Panc1 (cell line): ENCODE data around the gene UPF2. TPM values are rescaled to one million over a fixed set of nuclear protein-coding genes. Genes with fewer than 3 reads are reported as not detected.

ENCODE experiments used
- ATAC-seq: fragments of 200-7000 bp; cut with Tn5 transposase; 2 replicates; pipeline ENCODE4 v1.9.1; 2020; ENCODE audit warnings: mild to moderate bottlenecking, moderate library complexity
- BruUV-seq: library from RNA; stranded (reverse); fragments of 400-500 nt; replicated peaks from 2 replicates; lab custom pipeline; 2021; lab: Mats Ljungman, UMichigan
- CTCF ChIA-PET: fragments of 300-600 bp; sonication (Branson Sonifier 250); formaldehyde crosslinking; loops from one replicate; lab custom pipeline; 2022; ENCODE audit warnings: antibody characterized with exemption; lab: Charles Lee
- POLR2A ChIA-PET: fragments of 300-600 bp; sonication (Branson Sonifier 250); formaldehyde crosslinking; loops from one replicate; lab custom pipeline; 2022; ENCODE audit warnings: antibody characterized with exemption; lab: Charles Lee
- DNase-seq: peaks from one replicate; pipeline ENCODE4 v3.0.0-alpha.2; 2010; ENCODE audit warnings: low read depth, low spot score
- H3K27ac ChIP-seq: 2 replicates; pipeline ENCODE4 v1.5.1; 2011; ENCODE audit warnings: mild to moderate bottlenecking, low read length, inconsistent platforms
- H3K27me3 ChIP-seq: fragments of 200-500 bp; sonication (Bioruptor generic); 2 replicates; pipeline ENCODE4 v1.6.0; 2014; ENCODE audit warnings: low read length, inconsistent platforms; ENCODE audit not compliant: control insufficient read depth, insufficient read depth
- H3K36me3 ChIP-seq: fragments of 200-500 bp; sonication (Bioruptor generic); 2 replicates; pipeline ENCODE4 v1.5.1; 2014; ENCODE audit warnings: inconsistent platforms, mild to moderate bottlenecking, low read length, moderate library complexity; ENCODE audit not compliant: control insufficient read depth, insufficient read depth
- H3K4me1 ChIP-seq: 2 replicates; pipeline ENCODE4 v1.5.1; 2011; ENCODE audit warnings: inconsistent platforms, mild to moderate bottlenecking, low read length, moderate library complexity; ENCODE audit not compliant: control insufficient read depth, insufficient read depth
- H3K4me3 ChIP-seq, 2 experiments: 2 replicates each; pipeline ENCODE4 v1.5.1; 2011 to 2012; ENCODE audit warnings: low read depth in 2 of 2, low read length in 2 of 2, mild to moderate bottlenecking in 2 of 2, inconsistent platforms in 1 of 2, moderate library complexity in 1 of 2
- H3K9me3 ChIP-seq: fragments of 200-500 bp; sonication (Bioruptor generic); 2 replicates; pipeline ENCODE4 v1.5.1; 2014; ENCODE audit warnings: low read depth, mild to moderate bottlenecking, inconsistent platforms, low read length, moderate library complexity; ENCODE audit not compliant: control insufficient read depth, insufficient read depth
- POLR2AphosphoS5 ChIP-seq: IDR thresholded peaks from 2 replicates; pipeline ENCODE4 v1.6.1; 2012; ENCODE audit warnings: mild to moderate bottlenecking, low read depth, low read length, moderate library complexity
- REST ChIP-seq, 2 experiments: IDR thresholded peaks; 2 replicates each; pipeline ENCODE4 v1.6.1; 2011 to 2012; ENCODE audit warnings: low read depth in 2 of 2, control low read depth in 1 of 2, low read length in 1 of 2, mild to moderate bottlenecking in 1 of 2, moderate library complexity in 1 of 2; ENCODE audit not compliant: insufficient read depth in 1 of 2
- SIN3A ChIP-seq: IDR thresholded peaks from 2 replicates; pipeline ENCODE4 v1.6.1; 2012; ENCODE audit warnings: low read depth, mild to moderate bottlenecking, low read length, moderate library complexity, borderline replicate concordance; ENCODE audit not compliant: insufficient read depth
- TCF7L2 ChIP-seq: IDR thresholded peaks from 2 replicates; pipeline ENCODE4 v1.6.1; 2011; ENCODE audit warnings: mild to moderate bottlenecking, low read depth, low read length, inconsistent platforms
- in situ Hi-C: cut with HindIII; loops from 2 replicates; pipeline ENCODE4 v1.10.0; 2016; ENCODE audit warnings: low sequenced_read_pairs, low pct_unique_long_range_greater_than_20kb
- intact Hi-C: fragments of 100-400 bp; cut with micrococcal nuclease; formaldehyde crosslinking; loops from one replicate; pipeline ENCODE4 v1.10.0; 2022; ENCODE audit not compliant: unreplicated experiment
- total RNA-seq: library from RNA; stranded (reverse); gene quantifications from one replicate; pipeline ENCODE4 v1.2.1, GENCODE V29; 2021; ENCODE audit not compliant: unreplicated experiment
- TF ChIP-seq, protein P1 (sequence below): fragments of 450-650 bp; IDR thresholded peaks from 2 replicates; pipeline ENCODE4 v1.5.1; 2017; ENCODE audit warnings: mild to moderate bottlenecking

Gene UPF2
- total RNA-seq, 1 experiment from 2014 or later = 19.1 TPM

DNA sequence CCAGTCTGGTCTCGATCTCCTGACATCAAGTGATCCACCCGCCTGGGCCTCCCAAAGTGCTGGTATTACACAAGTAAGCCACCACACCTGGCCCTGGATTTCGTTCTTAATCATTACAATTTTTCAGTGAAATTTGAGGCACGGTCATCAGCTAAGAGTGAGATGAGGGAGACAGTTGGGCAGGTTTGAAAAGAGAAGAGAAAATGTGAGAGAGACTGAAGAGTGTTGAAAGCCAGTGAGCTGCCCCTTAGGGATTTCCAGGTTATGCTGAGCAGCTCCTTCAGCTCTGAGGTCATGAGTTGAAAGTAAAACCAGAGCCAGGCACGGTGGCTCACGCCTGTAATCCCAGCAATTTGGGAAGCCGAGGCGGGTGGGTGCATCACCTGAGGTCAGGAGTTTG, 5.9 kb upstream of the UPF2 start:
- in situ Hi-C loops = no loop called here
- H3K27me3 ChIP-seq = no peaks in the 10 kb centered on the region
- TF ChIP-seq SIN3A (no peak), TCF7L2 (no peak), POLR2AphosphoS5 (no peak), REST (IDR thresholded peaks at IDR 0.05; ENCODE audit: insufficient read depth in 1 of 2, low read depth in 2 of 2, low read length in 1 of 2) (no peak)
- TF ChIP-seq, protein P1, sequence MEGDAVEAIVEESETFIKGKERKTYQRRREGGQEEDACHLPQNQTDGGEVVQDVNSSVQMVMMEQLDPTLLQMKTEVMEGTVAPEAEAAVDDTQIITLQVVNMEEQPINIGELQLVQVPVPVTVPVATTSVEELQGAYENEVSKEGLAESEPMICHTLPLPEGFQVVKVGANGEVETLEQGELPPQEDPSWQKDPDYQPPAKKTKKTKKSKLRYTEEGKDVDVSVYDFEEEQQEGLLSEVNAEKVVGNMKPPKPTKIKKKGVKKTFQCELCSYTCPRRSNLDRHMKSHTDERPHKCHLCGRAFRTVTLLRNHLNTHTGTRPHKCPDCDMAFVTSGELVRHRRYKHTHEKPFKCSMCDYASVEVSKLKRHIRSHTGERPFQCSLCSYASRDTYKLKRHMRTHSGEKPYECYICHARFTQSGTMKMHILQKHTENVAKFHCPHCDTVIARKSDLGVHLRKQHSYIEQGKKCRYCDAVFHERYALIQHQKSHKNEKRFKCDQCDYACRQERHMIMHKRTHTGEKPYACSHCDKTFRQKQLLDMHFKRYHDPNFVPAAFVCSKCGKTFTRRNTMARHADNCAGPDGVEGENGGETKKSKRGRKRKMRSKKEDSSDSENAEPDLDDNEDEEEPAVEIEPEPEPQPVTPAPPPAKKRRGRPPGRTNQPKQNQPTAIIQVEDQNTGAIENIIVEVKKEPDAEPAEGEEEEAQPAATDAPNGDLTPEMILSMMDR = no peak
- ChIA-PET POLR2A (interaction anchor here (0.6 kb wide), 1 partner anchor 104 kb away, joined by 3 read pairs; no protein-coding TSS in a partner anchor), CTCF (interaction anchor here (0.5 kb wide), 1 partner anchor 194 kb away, joined by 3 read pairs; no protein-coding TSS in a partner anchor)
- H3K9me3 ChIP-seq = no peaks in the 10 kb centered on the region
- no peak overlapping the region for H3K27ac ChIP-seq
- H3K4me3 ChIP-seq = no peak overlapping the region
- ATAC-seq (no peak), DNase-seq (no peak)
- peaks cover 2% of the 10 kb centered on the region; the same call in 1 of the 2 replicates for H3K4me1 ChIP-seq
- no peaks in the 10 kb centered on the region for H3K36me3 ChIP-seq
- intact Hi-C loops = no loop called here
- BruUV-seq = no TSS peak

GRCh38 chr10:12045596-12045995, 3.0 kb upstream of the UPF2 start:
- ChIA-PET POLR2A (no interaction called here), CTCF (no interaction called here)
- H3K4me1 ChIP-seq = peaks cover 9% of the 10 kb centered on the region
- TF ChIP-seq SIN3A = no peak
- TF ChIP-seq, protein P1 = no peak
- TF ChIP-seq REST (IDR thresholded peaks at IDR 0.05; ENCODE audit: insufficient read depth in 1 of 2, low read depth in 2 of 2, low read length in 1 of 2) = no peak
- DNase-seq = no peak
- intact Hi-C loops (no loop called here), in situ Hi-C loops (no loop called here)
- H3K4me3 ChIP-seq = no peak overlapping the region
- no peak overlapping the region for H3K27ac ChIP-seq
- no peaks in the 10 kb centered on the region for H3K27me3 ChIP-seq
- no peaks in the 10 kb centered on the region for H3K9me3 ChIP-seq
- ATAC-seq = no peak
- BruUV-seq = no TSS peak
- H3K36me3 ChIP-seq = peaks cover 10% of the 10 kb centered on the region
